Neutrophil (primary cell): ENCODE data around the gene SYTL5.

Experiments
- H3K27ac ChIP-seq: fragments of 200-600 bp; sonication (generic); 2 replicates; pipeline ENCODE4 v1.5.1; 2016; ENCODE audit warnings: mild to moderate bottlenecking, moderate library complexity
- H3K27me3 ChIP-seq: fragments of 200-600 bp; sonication (generic); 2 replicates; pipeline ENCODE4 v1.6.0; 2016; ENCODE audit warnings: mild to moderate bottlenecking
- H3K36me3 ChIP-seq: fragments of 200-600 bp; sonication (generic); 2 replicates; pipeline ENCODE4 v1.5.1; 2017
- H3K4me1 ChIP-seq, 2 experiments: fragments of 200-600 bp in 1 of 2; sonication (generic) in 1 of 2; 1 replicate in 1 of 2; 2 replicates in 1 of 2; pipeline versions ENCODE4 v1.5.1 to v1.6.1; 2013 to 2016; ENCODE audit warnings: low read depth in 1 of 2, low read length in 1 of 2, mild to moderate bottlenecking in 1 of 2, moderate library complexity in 1 of 2; ENCODE audit not compliant: control insufficient read depth in 1 of 2, insufficient read depth in 1 of 2
- H3K4me3 ChIP-seq, 2 experiments: fragments of 200-600 bp in 1 of 2; sonication (generic) in 1 of 2; 1 replicate in 1 of 2; 2 replicates in 1 of 2; pipeline ENCODE4 v1.5.1; 2013 to 2016; ENCODE audit warnings: low read depth in 1 of 2, low read length in 1 of 2, mild to moderate bottlenecking in 1 of 2, moderate library complexity in 1 of 2
- H3K9me3 ChIP-seq: fragments of 200-600 bp; sonication (generic); 2 replicates; pipeline ENCODE4 v1.5.1; 2016
- TF ChIP-seq, protein P1 (sequence below): fragments of 200-600 bp; sonication (generic); IDR thresholded peaks from 2 replicates; pipeline ENCODE4 v1.5.1; 2016; ENCODE audit warnings: antibody characterized with exemption

Gene SYTL5

GRCh38 chrX:38018766-38019425 lies 12.5 kb downstream of the SYTL5 start:
- TF ChIP-seq, protein P1, sequence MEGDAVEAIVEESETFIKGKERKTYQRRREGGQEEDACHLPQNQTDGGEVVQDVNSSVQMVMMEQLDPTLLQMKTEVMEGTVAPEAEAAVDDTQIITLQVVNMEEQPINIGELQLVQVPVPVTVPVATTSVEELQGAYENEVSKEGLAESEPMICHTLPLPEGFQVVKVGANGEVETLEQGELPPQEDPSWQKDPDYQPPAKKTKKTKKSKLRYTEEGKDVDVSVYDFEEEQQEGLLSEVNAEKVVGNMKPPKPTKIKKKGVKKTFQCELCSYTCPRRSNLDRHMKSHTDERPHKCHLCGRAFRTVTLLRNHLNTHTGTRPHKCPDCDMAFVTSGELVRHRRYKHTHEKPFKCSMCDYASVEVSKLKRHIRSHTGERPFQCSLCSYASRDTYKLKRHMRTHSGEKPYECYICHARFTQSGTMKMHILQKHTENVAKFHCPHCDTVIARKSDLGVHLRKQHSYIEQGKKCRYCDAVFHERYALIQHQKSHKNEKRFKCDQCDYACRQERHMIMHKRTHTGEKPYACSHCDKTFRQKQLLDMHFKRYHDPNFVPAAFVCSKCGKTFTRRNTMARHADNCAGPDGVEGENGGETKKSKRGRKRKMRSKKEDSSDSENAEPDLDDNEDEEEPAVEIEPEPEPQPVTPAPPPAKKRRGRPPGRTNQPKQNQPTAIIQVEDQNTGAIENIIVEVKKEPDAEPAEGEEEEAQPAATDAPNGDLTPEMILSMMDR = no peak
- Histone ChIP-seq H3K4me3 (no peak overlapping the region), H3K4me1 (no peaks in the 10 kb centered on the region)

GRCh38 chrX:38028300-38028699 lies 21.9 kb downstream of the SYTL5 start:
- H3K9me3 ChIP-seq = no peaks in the 10 kb centered on the region
- TF ChIP-seq, protein P1 = no peak
- no peaks in the 10 kb centered on the region for H3K27me3 ChIP-seq
- H3K4me1 ChIP-seq = no peaks in the 10 kb centered on the region
- H3K36me3 ChIP-seq = no peaks in the 10 kb centered on the region
- no peak overlapping the region for H3K4me3 ChIP-seq
- H3K27ac ChIP-seq = no peak overlapping the region

More at GRCh38 chrX:38018766-38019425, 12.5 kb downstream of the SYTL5 start:
- no peaks in the 10 kb centered on the region for H3K9me3 ChIP-seq
- no peaks in the 10 kb centered on the region for H3K36me3 ChIP-seq
- H3K27ac ChIP-seq = no peak overlapping the region
- H3K27me3 ChIP-seq = no peaks in the 10 kb centered on the region

- TF ChIP-seq, protein P1 = no peak
- Histone ChIP-seq H3K27ac (no peak overlapping the region), H3K4me3 (no peak overlapping the region), H3K27me3 (no peaks in the 10 kb centered on the region), H3K9me3 (no peaks in the 10 kb centered on the region), H3K4me1 (no peaks in the 10 kb centered on the region), H3K36me3 (no peaks in the 10 kb centered on the region)
Observed at GRCh38 chrX:38036466-38036865, 30.1 kb downstream of the SYTL5 start.

DNA sequence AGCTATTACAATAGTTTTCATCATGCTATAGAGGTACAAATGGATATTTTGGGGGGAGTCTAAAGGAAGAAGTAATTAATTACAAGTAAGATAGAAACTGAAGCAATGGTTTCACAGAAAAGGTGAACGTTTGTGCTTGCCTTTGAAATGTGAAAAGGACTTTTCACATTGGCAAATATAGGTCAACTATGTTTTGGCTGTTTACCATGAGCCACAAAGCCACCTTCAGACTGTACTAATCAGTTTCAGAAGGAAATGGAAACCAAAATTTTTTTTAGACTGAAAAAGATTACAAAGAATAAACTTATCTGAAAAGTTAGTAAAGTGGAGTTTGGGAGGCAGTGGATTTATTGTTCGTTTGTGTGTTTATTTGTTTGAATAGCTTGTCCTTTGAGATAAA lies 32.1 kb downstream of the SYTL5 start:
- no peaks in the 10 kb centered on the region for H3K36me3 ChIP-seq
- H3K9me3 ChIP-seq = no peaks in the 10 kb centered on the region
- no peak overlapping the region for H3K27ac ChIP-seq
- H3K4me1 ChIP-seq = no peaks in the 10 kb centered on the region
- TF ChIP-seq, protein P1 = no peak
- H3K4me3 ChIP-seq = no peak overlapping the region
- no peaks in the 10 kb centered on the region for H3K27me3 ChIP-seq

GRCh38 chrX:38041237-38041636 lies 34.9 kb downstream of the SYTL5 start:
- no peaks in the 10 kb centered on the region for H3K27me3 ChIP-seq
- H3K4me1 ChIP-seq = no peaks in the 10 kb centered on the region
- H3K9me3 ChIP-seq = no peaks in the 10 kb centered on the region
- H3K27ac ChIP-seq = no peak overlapping the region
- TF ChIP-seq, protein P1 = no peak
- H3K36me3 ChIP-seq = no peaks in the 10 kb centered on the region
- no peak overlapping the region for H3K4me3 ChIP-seq
